HG02973 (cell line): Measurements from ENCODE around the gene NBPF1.
"Not testable (repeated sequence)": the region's sequence is repeated elsewhere in the genome, so short reads cannot be mapped to it uniquely, and the experiment has no call there.

Experiments
- ATAC-seq: cut with Tn5 transposase; IDR thresholded peaks from one replicate; pipeline ENCODE4 v1.9.1; 2021; ENCODE audit warnings: moderate library complexity; ENCODE audit not compliant: unreplicated experiment

The NBPF1 gene

DNA sequence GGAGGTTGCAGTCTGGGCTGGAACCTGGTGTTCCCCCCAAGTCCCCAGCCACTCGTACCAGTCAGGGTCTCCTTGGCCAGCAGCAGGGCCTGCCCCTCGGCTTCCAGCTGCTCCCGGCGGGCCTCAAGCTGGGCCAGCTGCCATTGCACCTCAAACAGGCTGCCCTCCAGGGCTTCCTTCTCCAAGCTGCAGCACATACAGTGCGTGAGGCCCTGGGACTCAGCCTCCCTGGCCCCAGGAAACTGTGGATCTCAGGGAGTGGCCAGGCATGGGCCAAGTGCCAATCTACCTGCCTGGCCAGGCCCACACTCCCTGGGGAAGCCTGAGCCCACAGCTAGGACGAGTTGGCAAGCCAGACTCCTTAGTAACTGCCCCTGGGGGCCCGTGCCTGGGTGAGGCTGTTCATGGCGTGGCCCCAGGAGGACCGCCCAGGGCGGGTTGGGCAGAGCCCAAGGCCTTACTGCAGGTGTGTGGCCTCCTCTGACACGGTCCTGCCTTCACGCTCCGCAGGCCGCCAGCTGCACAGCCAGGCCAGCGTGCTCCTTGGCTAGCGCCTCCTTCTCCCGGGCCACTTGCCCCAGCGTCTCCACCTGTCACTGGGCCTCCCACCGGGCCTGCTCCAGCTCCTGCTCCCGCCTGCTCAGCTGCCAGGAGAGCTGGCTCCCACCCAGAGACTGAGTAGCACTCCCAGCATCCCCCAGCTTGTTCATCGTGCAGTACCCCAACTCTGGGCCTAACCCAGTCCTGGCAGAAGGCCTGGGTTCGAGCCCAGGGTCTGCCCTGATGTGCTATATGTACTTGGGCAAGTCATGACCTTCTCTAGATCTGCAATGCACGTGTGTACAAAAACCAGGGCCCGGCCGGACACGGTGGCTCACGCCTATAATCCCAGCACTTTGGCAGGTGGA is 10.7 kb upstream of the NBPF1 start:
- not testable (repeated sequence) for ATAC-seq

DNA sequence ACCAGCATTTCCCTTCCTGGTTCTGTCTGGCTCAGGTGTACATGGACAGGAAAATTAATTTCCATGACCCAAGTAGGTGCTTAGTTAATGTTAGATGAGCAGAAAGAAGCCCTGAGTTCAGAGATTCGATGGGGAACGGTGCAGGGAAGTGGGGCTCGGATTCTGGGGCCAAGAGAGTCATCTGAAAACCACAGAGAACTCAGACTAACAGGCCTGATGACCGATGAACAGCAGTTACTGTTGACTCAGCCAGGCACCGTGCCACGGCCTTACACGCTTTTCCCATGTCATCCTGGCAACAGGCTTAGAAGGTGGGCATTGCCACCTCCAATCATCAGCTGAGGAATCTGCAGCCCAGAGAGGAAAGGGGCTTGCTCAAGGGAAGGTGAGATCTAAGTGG is 10.0 kb upstream of the NBPF1 start:
- not testable (repeated sequence) for ATAC-seq

DNA sequence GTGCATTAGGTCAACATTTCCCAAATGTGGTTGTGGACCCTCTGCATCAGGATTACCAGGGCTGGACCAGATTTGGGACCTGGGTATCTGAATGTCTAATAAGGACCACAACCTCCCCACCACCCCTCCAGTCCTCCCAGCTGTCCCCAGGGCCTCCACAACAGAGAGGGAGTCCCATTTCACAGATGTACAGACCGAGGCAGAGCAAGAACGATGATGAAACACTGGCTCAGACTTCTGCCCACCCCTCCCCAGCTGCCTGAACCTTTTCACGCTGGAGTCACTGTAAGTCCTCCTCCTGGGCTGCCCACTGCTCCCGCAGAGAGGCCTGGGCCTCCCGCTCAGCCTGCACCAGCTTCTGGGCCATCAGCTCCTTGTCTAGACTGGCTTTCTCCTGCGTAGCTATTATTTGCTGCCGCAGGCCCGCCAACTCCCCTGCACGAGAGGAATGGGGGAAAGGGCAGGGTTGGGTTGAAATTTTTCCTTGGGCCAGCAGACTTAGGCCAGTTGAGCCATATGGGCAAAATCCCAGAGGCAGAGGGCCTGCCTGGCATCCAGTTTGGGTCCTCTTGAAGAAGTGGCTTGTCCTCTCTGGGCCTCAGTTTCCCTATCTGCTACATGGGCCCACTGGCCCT is 8.4 kb upstream of the NBPF1 start:
- ATAC-seq, result not testable (repeated sequence)

DNA sequence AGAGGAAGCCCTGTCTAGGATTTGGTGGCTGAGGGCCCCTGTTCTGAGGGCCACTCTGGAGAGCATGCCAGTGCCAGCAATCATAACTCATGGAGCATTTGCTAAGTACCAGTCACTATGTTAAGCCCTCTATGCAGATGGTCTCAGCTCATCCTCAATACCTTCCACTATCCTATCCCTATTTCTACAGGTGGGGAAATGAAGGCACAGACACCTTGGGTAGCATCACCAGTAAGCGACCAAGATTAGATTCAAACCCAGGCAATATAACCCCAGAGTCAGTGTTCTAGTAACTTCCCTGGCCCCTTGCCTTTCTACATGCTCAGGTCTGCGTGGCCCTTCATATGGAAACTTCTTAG is 7.9 kb upstream of the NBPF1 start:
- no peak for ATAC-seq

DNA sequence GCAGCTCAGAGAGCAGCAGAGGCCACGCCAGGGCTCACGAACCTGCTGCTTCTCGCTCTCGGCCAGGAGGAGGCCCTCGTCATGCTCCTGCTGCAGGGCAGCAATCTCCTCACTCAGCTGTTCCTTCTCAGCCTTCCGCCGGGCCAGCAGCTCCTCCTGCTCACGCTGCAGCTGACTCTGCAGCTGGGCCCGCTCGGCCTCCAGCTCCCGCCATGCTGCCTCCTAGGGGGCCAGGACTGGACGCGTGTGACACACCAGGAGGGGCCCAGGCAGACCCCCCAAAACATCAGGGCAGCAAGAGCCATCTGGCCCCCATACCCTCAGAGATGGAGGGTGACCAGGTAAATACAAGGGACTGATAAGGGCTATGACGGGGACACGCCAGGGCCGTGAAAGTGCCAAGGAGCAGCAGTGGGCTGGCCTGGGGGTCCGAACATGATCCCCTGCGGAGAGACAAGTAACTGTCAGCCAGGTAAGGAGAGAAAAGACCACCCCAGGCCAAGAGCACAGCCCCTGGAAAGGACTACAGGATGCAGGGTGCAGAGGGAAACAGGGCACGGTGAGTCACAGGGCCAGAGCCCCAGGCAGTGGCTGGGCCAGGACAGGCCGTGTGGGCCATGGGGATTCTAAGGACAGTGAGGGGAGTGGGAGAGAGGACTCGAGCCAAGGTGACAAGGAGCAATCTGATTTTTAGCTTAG is 6.6 kb upstream of the NBPF1 start:
- ATAC-seq, result not testable (repeated sequence)

DNA sequence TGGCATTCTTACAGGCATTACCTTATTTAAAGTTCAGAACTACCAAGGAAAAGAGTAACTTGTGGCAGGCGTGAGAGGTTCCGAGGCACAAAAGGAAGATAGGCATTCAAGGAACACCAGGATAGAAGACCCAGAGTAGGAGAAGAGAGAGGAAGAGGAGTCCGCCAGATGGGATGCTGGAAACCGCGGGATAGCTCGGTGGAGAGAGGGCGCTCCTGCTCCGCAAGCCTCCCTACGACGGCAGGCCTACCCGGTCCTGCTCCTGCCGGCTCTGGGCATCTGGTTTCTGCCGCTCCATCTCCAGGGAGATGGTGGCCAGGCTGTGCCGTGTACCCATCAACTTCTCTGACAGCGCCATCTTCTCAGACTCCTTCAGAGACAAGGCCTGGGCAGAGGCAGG is 5.4 kb upstream of the NBPF1 start:
- ATAC-seq, result no peak

DNA sequence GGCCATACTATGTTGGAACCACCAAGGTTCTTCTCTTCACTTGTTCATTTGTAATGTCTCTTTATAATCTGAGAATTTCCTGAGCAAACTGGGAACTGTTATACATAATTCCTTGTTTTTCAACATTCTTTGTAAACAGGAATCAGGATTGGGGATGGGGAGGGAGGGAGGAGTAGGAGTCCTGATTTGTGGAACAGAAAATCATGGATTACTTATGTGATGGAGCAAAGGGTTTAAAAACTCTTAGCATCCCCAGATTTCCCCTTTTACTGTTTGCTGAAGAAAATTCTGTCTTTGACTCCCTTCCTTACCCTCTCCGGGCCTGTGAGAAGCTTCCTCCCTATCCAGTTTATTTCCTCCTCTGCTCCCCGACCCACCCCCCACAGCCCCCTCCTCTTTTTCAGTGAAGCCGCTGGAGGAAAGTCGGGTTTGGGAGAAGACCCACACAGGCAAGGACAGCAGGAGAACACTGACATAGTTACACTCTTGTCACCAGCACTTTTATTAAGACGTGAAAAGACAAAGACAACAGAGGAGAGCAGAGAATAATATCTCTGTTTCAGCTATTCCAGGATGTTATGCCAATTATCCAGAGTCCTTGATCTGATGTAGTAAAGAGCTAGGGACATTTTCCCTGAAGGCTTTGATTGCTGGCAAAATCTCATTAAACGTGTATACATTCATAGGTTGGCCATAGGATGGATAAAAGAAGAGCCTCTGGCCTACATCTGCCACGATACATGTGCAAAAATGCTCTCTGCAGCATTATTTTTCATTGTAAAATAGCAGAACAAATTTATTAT is 4.6 kb upstream of the NBPF1 start:
- no peak for ATAC-seq

DNA sequence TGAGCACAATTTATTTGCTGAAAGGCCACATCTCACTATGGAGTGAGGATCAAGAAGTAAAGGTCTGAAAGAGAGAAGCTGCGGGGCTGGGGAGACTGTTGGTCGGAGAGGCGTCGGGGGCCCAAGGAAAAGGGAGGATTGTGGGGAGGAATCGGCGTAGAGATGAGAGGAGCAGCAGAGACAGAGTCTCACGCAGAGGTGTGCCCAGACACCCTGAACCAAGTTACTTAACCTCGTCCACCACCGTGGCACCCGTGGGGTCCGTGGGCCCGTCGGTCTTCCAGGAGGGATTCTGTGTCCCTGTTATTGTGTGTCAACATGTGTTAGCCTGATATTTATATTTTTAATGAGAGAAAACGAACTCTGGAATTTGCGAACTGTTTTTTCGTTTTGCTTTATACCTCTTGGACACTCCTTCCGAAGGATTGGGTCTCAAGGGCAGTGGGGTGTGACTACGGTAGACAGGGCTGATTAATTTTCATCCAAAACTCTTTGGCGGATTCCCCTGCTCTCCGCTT is 3.8 kb upstream of the NBPF1 start:
- ATAC-seq, result no peak

DNA sequence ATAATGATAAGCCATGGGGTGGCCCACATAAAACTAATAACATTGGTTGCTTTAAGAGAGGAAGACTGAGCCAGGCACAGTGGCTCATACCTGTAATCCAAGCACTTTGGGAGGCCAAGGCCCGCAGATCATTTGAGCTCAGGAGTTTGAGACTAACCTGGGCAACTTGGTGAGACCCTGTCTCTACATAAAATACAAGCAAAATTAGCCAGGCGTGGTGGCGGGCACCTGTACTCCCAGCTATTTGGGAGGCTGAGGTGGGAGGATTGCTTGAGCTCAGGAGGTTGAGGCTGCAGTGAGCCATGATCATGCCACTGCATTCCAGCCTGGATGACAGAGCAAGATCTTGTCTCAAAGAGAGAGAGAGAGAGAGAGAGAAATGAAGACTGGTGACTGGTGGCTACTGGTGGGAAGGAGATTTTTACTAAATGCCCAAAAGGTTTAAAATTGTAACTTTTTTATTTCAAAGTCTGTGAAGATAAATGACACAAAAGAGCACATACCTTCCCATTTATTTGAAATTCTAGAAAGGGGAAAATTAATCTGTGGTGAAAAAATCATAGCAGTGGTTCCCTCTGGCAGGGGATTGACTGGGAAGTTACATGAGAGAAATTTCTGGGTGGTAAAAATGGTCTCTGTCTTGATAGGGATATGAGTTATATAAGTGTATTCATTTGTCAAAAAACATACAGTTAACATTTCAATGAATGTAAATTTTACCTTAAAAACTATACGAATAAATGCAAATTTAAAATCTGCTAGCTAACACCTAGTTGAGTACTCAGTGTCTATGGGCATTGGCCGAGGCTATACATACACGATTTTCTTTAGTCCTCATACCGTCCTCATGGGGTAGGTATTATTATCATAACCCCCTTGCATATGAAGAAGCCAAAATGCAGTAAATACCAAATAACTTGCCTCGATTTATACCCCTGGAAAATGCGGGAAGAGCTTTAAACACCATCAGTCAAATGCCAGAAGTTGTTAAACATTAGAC is 2.2 kb upstream of the NBPF1 start:
- ATAC-seq, result no peak

DNA sequence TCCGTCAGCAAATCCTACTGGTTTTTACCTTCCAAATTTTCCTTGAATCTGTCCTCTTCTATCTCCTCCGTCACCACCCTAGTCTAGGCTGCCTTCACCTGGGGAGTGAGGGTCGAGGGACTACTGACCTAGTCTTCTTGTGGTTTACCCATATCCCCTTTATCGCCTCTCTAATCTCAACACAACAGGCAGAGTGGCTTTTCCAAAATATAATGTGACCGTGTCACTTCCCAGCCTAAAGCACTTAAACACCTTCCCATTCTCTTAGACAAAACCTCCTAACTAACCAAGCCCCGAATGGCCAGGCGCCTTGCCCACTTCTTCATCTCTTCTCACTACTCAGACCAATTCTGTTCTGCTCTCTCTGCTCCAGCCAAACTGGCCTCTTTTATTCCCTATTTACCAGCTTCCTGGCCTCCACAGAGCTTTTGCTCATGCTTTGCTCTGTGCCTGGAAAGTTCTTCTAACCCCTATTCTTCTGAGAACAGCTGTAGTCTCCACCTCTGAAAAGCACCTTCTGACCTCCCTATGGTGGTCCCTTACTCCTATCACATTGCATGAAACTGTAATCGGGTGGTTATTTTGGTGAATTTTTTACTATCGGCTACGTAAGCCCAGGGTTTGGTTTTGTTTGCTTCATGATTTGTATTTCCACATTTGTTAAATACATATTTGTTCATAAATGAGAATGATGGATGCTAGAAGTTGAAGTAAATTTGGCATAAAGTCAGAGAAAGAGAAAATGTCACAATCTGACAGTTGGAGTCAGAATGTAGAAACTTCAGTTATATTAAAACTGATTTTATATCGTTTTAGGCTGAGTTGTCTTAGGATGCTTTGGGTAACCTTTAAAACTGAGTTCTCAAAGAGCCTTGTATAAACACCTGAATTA is 1.2 kb upstream of the NBPF1 start:
- no peak for ATAC-seq

DNA sequence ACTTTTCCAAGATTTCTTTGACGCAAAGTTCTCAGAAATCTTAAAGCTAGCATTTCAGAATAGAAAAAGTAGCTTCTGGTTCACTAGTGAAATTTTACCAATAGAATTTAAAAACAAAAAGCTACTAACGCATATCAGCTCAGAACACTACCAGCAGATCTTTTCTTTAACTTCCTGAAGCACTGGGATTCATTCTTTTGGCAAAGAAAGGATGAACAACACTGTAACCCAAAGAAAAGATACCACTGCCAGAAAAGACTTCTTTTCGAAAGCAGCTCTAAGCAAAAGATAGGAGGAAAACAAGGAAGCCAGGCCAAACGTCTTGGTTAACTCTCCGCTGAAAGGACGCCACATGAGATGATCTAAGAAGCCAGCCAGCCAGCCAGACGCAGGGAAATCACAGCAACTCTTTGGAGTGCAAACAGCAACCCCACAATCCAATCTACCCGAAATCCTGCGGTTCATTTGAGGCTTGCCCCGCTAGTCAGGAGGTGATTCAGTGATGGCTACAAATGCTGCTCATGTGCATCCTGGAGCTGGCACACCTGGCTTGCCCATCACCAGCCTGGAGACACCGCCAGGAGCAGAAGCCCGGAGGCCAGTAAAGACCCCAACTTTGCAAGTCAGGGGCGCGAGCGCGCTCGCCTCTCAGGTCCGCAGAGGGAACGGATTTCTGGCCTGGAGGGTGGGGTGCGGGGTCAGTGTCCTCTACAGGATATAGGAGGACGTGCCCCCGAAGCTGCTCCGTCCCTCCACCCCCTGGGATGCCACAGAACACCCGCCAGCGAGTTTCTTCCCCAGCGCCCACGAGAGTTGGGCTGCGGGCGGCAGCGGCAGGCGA is 812 bp downstream of the NBPF1 start:
- ATAC-seq, result no peak

DNA sequence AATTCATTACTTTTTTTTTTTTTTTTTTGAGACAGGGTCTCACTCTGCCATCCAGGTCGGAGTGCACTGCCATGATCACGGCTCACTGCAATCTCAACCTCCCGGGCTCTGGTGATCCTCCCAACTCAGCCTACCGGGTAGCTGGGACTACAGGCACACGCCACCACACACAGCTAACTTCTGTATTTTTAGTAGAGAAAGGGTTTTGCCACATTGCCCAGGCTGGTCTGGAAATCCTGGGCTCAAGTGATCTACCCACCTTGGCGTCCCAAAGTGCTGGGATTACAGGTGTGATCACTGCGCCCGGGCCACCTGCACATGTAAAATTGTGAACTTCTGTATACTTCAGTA is 1.4 kb downstream of the NBPF1 start:
- ATAC-seq, result not testable (repeated sequence)

DNA sequence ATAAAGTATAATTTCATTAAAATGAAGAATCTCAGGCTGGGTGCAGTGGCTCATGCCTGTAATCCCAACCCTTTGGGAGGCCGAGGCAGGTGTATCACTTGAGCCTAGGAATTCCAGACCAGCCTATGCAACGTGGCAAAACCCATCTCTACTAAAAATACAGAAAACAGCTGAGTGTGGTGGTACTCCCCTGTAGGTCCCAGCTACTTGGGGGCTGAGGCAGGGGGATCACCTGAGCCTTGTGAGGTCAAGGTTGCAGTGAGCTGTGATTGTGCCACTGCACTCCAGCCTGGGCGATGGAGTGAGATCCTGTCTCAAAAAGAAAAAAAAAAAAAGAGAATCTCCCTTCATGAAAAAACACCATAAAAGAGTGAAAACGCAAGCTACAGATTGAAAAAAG is 2.2 kb downstream of the NBPF1 start:
- not testable (repeated sequence) for ATAC-seq

DNA sequence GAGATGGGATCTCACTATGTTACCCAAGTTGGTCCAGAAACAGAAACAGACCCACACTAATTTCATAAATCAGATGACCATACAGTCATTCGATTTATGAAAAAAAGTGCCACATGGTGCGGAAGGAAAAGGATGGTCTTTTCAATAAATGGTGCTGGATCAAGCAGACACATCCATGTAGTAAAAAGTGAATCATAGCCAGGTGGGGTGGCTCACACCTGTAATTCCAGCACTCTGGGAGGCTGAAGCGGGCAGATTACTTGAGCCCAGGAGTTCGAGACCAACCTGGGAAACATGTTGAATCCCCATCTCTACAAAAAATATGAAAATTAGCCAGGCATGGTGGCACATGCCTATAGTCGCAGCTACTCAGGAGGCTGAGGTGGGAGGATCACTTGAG is 2.8 kb downstream of the NBPF1 start:
- ATAC-seq, result not testable (repeated sequence)

DNA sequence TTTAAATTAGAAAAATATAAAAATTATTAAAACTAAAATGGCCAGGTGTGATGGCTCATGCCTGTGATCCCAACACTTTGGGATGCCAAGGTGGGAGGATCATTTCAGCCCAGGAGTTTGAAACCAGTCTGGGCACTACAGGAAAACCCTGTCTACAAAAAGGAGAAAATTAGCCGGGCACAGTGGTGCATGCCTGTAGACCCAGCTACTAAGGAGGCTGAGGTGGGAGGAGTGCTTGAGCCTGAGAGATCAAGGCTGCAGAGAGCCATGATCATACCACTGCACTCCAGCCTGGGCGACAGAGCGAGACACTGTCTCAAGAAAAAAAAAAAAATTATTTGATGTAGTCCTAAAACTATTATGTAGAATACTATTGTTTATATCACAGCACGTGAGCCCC is 3.6 kb downstream of the NBPF1 start:
- ATAC-seq, result not testable (repeated sequence)

DNA sequence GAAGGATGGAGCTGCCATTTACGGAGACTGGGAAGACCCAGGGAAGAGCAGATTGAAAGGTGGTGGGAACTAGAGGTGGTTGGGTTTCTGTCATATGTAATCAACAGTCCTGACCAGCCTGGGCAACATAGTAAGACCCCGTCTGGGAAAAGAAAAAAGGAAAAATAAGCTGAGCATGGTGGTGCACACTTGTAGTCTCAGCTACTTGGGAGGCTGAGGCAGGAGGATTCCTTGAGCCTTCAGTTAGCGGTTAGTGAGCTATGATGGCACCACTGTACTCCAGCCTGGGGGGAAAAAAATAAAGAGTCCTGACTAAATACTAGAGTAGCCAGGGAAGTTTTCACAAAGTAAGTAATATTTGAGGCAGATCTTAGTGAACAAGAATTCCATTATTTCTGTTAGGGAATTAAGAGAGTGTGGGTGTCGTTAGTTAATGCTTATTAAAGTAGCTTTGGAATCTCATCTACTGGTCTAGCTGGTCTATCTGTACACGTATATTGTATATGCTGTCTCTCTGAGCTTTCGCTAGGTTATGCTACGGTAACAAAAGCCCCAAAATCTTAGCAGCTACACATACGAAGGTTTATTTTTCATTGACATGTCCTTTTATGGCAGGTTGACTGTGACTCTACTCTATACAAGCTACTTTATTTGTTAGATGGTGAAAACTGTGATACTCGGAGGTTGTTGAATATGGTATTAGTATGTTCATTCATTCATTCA is 4.4 kb downstream of the NBPF1 start:
- no peak for ATAC-seq
